GM12891 (cell line): ENCODE results near the gene PSMD9.

Experiments
- POLR2A ChIP-seq: IDR thresholded peaks from 2 replicates; pipeline ENCODE4 v1.6.1; 2011; ENCODE audit warnings: low read depth, low read length, control low read depth
- POLR2AphosphoS5 ChIP-seq: IDR thresholded peaks from 2 replicates; pipeline ENCODE4 v1.6.1; 2011; ENCODE audit warnings: low read depth, low read length, control low read depth
- TAF1 ChIP-seq: IDR thresholded peaks from 2 replicates; pipeline ENCODE4 v1.6.1; 2011; ENCODE audit warnings: low read depth, low read length, control low read depth

GRCh38 chr12:121925358-121925695, 36.7 kb downstream of the PSMD9 start:
- TF ChIP-seq POLR2A (no peak), TAF1 (no peak), POLR2AphosphoS5 (no peak)
